GM15510 (cell line): ENCODE measurements around the gene S100B.

Experiments used
- POLR2A ChIP-seq: IDR thresholded peaks from 3 replicates; pipeline ENCODE4 v1.6.1; 2011; ENCODE audit warnings: borderline replicate concordance; ENCODE audit not compliant: insufficient read length; ENCODE audit errors: extremely low read depth

The S100B gene

GRCh38 chr21:46617267-46618051 is 12.6 kb upstream of the S100B start:
- TF ChIP-seq POLR2A, result no peak

DNA sequence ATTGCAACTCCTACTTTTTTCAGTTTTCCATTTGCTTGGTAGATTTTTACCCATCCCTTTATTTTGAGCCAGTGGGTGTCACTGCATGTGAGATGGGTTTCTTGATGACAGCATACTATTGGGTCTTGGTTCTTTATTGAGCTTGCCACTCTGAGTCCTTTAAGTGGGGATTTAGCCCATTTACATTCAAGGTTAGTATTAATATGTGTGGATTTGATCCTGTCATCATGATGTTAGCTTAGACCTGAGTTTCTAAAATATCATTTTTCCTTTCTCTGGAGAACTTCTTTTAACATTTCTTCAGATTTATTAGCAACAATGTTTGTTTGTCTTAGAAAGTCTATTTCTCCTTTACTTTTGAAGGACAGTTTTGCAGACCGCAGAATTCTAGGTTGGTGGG is 11.8 kb upstream of the S100B start:
- no peak for TF ChIP-seq POLR2A

GRCh38 chr21:46616050-46616449 is 11.2 kb upstream of the S100B start:
- TF ChIP-seq POLR2A, result no peak

GRCh38 chr21:46613391-46613790 is 8.5 kb upstream of the S100B start:
- TF ChIP-seq POLR2A, result no peak

DNA sequence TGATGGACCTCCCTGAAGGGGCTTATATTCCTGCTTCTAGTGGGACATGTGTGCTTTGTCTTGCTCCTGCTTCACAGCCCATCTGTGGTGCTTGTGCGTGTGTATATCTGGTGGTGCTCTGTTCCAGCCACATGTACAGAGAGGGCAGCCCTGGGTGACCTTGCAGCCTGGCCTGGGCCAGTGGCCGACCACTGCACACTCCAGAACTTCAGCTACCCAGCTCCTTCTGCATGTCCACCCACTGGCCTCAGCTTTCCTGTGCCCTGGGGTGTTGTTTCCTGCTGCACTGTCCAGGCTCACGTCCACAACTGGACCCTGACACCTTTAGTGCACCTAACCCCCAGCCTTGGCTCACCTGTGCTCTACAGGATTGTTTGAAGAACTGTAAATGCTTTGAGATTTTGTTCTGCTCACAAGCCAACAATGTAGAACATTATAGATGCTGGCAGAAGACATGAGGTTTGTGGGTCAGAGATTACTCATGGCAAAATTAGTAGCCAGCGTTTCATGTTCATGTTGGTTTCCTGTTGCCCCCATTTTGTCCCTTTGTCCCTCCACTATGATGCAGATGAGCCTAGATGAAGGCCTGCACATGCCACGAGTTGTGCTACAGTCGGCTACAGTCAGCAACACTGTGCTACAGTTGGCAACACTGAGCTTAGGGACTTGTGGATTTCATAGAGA is 5.3 kb upstream of the S100B start:
- TF ChIP-seq POLR2A, result no peak

DNA sequence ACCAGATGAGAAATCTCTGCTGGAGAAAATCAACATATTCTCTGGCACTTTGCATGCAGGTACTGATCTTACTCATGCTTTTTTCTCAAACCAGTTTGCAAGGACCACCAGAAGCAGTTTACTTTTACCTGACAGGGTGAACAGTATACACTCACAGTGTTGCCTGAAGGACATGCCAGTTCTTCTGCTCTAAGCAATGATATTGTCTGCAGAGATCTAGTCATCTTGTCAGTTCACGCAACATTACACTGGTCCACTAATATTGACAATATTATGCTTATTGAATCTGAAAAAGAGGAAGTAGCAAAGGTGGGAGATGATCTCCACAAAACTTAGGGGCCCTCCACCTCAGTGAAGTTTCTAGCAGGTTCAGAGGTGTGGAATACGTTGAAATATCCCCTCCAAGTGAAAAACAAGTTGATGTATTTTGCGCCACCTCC is 3.8 kb upstream of the S100B start:
- no peak for TF ChIP-seq POLR2A

DNA sequence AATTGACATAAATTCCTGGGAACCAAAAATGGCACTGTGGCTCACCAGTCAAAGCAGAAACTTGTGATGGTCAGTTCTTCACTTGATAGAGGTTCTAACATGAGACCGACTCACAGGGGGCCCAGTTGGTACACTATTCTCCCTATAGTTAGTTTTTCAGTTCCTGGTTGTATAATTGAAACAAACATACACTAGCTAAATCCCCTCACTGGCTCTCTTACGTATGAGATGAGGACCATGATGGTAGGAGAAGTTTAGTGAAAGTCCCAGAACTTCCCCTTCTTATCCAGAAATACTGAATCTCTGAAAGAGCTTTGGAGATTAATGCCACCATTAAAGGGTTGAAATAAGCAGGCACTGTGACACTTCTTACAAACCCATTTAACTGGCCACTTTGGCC is 2.8 kb upstream of the S100B start:
- TF ChIP-seq POLR2A, result no peak

DNA sequence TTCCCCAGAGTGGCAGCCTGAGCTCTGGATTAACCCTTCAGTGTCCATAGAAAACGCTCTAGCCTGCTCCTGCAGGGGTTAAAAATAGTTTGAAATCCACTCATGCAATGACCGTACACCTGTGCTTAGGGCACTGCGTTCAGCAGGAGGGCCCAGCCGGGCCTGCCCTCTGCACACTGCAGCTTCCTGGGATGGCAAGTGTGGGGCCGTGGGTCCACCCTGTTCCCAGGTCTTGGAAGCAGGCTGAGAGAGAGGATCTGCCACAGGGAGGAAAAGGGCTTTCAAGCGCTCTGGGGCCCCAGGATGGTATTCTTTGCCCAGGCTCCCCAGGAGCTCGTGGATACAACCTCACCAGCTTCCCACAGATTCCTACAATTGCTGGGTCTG is 1.5 kb upstream of the S100B start:
- TF ChIP-seq POLR2A, result no peak

DNA sequence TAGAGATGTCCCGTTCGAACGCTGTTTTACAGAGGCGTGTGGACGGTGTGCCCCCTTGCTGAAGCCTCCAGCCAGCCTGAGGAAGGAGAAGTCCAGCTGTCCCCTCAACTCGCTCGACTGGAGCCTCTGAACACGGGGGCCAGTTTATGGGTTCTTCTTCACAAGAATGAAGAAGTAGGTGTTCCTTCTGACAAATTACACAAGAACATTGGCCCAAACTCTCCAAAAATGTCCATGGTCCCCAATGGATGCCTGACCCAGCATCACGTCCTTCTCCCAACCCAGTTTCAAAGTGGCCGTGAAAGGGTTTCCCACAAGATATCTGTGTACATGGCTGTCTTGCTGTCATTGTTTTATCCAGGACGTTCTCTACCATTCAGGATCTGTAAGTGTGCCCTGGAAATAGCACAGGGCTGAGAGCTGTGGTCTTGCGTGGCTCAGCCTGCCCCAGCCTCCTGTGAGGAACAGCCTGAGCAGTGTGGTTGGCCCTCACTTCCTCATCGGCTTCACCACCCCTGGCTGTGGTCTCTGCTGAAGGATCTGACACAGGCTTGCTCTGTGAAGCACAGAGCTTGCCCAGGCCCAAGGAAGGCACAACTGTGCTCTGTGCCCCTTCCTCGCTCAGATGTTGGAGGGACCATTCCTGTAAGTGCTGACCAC is 1.0 kb upstream of the S100B start:
- no peak for TF ChIP-seq POLR2A

DNA sequence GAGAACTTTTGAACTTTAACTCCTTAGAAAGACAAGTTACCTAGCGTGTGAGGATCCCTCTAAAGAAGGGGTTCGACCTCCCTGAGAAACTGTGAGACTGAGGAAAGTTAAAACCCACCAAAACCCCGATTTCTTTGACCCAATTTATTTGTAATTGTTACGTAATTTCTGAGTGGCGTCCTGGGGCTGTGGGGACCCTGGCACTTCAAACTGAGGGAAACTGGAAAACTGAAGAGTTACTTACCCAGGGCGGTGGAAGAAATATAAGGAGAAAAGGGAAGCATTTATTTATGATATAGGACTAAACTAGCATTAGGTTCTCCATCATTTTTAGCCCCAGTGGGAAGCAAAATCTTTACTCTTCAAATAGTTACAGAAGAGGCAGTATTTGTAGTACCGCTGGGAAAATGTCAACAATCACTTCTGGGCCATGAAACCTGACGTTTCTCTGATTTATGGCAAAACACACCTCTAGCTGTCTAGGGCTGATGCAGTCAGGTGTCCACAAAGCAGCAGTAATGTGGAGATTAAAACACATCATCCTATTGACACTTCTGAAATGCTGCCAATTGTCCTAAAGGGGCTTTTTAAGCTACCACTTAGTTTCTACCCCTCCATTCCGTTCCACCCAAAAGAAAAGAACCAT is 430 bp downstream of the S100B start:
- TF ChIP-seq POLR2A, result no peak

GRCh38 chr21:46603228-46603627 is 1.7 kb downstream of the S100B start:
- no peak for TF ChIP-seq POLR2A

DNA sequence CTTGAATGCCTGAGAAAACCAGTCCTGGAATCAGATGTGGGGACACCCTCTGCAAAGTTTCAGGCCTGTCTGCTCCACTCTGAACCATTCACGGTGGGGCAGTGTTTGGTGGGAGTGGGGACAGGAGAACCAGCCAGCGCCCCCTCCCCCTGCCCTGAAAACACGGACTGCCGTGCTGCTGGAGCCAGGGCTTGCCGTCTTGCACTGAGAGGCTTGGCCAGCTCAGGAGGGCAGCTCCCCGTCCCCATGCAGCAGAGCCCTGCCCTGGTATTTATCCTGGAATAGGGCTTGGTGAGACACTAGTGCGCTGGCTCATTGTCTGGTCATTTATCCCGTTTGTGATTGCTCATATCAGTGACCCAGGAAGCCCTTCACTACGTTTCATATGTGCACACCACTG is 3.9 kb downstream of the S100B start:
- no peak for TF ChIP-seq POLR2A

GRCh38 chr21:46600305-46600704 is 4.6 kb downstream of the S100B start:
- no peak for TF ChIP-seq POLR2A

DNA sequence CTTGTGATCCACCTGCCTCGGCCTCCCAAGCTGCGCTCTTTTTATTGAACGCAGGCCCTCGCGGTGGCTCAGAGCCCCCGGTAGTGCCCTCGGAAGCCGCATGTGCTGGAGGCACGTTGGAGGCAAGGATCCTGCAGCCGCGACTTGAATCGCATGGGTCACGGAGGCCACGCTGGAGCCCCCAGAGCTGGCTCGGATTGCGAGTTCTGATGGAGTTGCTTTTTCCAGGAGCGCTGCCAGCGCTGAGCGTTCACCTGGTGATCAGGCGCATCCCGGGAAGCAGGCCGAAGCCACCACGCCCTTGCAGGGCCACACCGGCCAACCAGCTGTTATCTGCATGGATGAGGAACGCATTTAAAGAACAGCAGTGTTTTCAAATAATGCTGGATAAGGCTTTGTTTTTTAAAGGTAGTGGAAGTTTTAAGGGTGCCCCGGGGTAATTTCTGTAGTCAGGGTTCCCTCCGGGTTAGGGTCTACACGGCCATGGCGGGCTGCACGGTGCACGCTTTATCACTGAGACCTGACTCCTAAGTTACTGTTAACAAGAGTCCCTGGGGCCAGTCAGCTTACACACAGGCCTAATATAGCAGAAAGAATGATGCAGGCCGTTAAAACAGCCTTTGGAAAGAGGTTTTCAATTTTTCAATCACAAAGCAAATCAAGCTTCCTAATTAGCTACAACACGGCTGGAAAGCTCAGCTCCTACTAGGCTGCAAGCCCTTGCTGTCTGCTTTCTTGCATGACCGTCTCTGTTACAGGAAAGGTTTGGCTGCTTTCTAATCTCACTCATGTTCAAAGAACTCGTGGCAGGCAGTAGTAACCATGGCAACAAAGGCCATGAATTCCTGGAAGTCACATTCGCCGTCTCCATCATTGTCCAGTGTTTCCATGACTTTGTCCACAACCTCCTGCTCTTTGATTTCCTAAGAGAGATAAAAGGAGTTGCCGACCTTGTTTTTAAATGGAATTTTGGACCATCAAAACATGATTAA is 6.0 kb downstream of the S100B start:
- TF ChIP-seq POLR2A, result no peak
